ENCODE data around the gene FOXO3.

The FOXO3 gene

GRCh38 chr6:108686896-108687295, 126.2 kb downstream of the FOXO3 start:
- no peak for DNase-seq (ENCODE audit: low read depth)

- DNase-seq (ENCODE audit: low read depth), result no peak
These were observed 127.2 kb downstream of the FOXO3 start for GRCh38 chr6:108687921-108688320.

- DNase-seq (ENCODE audit: low read depth), result no peak
These were observed 128.8 kb downstream of the FOXO3 start for GRCh38 chr6:108689272-108690161.

GRCh38 chr6:108690326-108691049, 129.8 kb downstream of the FOXO3 start:
- DNase-seq (ENCODE audit: low read depth), result no peak

GRCh38 chr6:108693430-108694154, 132.9 kb downstream of the FOXO3 start:
- no peak for DNase-seq (ENCODE audit: low read depth)

GRCh38 chr6:108694816-108695215, 134.1 kb downstream of the FOXO3 start:
- no peak for DNase-seq (ENCODE audit: low read depth)

- DNase-seq (ENCODE audit: low read depth), result no peak
These were observed 136.9 kb downstream of the FOXO3 start for GRCh38 chr6:108697561-108698161.

GRCh38 chr6:108698593-108699289, 138.0 kb downstream of the FOXO3 start:
- no peak for DNase-seq (ENCODE audit: low read depth)

GRCh38 chr6:108699290-108700041, 138.7 kb downstream of the FOXO3 start:
- DNase-seq (ENCODE audit: low read depth), result no peak

- DNase-seq (ENCODE audit: low read depth), result no peak
These were observed 141.6 kb downstream of the FOXO3 start for GRCh38 chr6:108702106-108702851.

GRCh38 chr6:108706649-108707048, 145.9 kb downstream of the FOXO3 start:
- no peak for DNase-seq (ENCODE audit: low read depth)

- DNase-seq (ENCODE audit: low read depth), result no peak
These were observed 146.7 kb downstream of the FOXO3 start for GRCh38 chr6:108707328-108707976.

GRCh38 chr6:108710030-108710429, 149.3 kb downstream of the FOXO3 start:
- no peak for DNase-seq (ENCODE audit: low read depth)

- DNase-seq (ENCODE audit: low read depth), result no peak
These were observed 149.8 kb downstream of the FOXO3 start for GRCh38 chr6:108710551-108710950.

- no peak for DNase-seq (ENCODE audit: low read depth)
These were observed 150.4 kb downstream of the FOXO3 start for GRCh38 chr6:108711071-108711470.

GRCh38 chr6:108711826-108712225, 151.1 kb downstream of the FOXO3 start:
- no peak for DNase-seq (ENCODE audit: low read depth)

- DNase-seq (ENCODE audit: low read depth), result no peak
These were observed 152.2 kb downstream of the FOXO3 start for GRCh38 chr6:108712946-108713345.

- no peak for DNase-seq (ENCODE audit: low read depth)
These were observed 153.5 kb downstream of the FOXO3 start for GRCh38 chr6:108714101-108714765.

Measured in stimulated activated CD8-positive, alpha-beta memory T cell treated with anti-CD3 and anti-CD28 coated beads, Interleukin-4, amount 100 ng/mL, for 24 hours (primary cell).